GM23338 (cell line): ENCODE data around the gene FNDC7. TPM values are rescaled to one million over a fixed set of nuclear protein-coding genes. Genes with fewer than 3 reads are reported as not detected.

Source experiments
- ATAC-seq: fragments of 200-7000 bp; cut with Tn5 transposase; 3 replicates; pipeline ENCODE4 v1.9.1; 2020
- DNase-seq: peaks from one replicate; pipeline ENCODE4 v3.0.0-alpha.2; 2015; ENCODE audit warnings: low spot score
- H2AFZ ChIP-seq: fragments of 200-600 bp; sonication (generic); 2 replicates; pipeline ENCODE4 v1.8.0; 2016; ENCODE audit warnings: antibody characterized with exemption, mild to moderate bottlenecking, moderate library complexity
- H3F3A ChIP-seq: fragments of 200-600 bp; sonication (generic); replicated peaks from 2 replicates; pipeline ENCODE4 v1.8.0; 2017; ENCODE audit warnings: antibody characterized with exemption, mixed run types, low read depth
- H3K27ac ChIP-seq: fragments of 200-600 bp; sonication (generic); 2 replicates; pipeline ENCODE4 v1.6.1; 2016; ENCODE audit warnings: low read depth
- H3K27me3 ChIP-seq: fragments of 200-600 bp; sonication (generic); 2 replicates; pipeline ENCODE4 v1.8.0; 2016; ENCODE audit warnings: mild to moderate bottlenecking, mixed run types, moderate library complexity; ENCODE audit not compliant: insufficient read depth
- H3K36me3 ChIP-seq: fragments of 200-600 bp; sonication (generic); 2 replicates; pipeline ENCODE4 v1.8.0; 2016; ENCODE audit warnings: mild to moderate bottlenecking; ENCODE audit not compliant: insufficient read depth
- H3K4me1 ChIP-seq: fragments of 200-600 bp; sonication (generic); 2 replicates; pipeline ENCODE4 v1.8.0; 2016; ENCODE audit warnings: mild to moderate bottlenecking, moderate library complexity; ENCODE audit not compliant: insufficient read depth
- H3K4me2 ChIP-seq: fragments of 200-600 bp; sonication (generic); 2 replicates; pipeline ENCODE4 v1.7.1; 2017; ENCODE audit warnings: mixed run types
- H3K4me3 ChIP-seq: fragments of 200-600 bp; sonication (generic); 2 replicates; pipeline ENCODE4 v1.6.1; 2016; ENCODE audit warnings: mixed run types
- H3K79me2 ChIP-seq: fragments of 200-600 bp; sonication (generic); replicated peaks from 2 replicates; pipeline ENCODE4 v1.8.0; 2017; ENCODE audit warnings: mild to moderate bottlenecking; ENCODE audit not compliant: insufficient read depth
- H3K9me2 ChIP-seq: fragments of 200-600 bp; sonication (generic); 2 replicates; pipeline ENCODE4 v1.8.0; 2017; ENCODE audit not compliant: insufficient read depth
- H4K20me1 ChIP-seq: fragments of 200-600 bp; sonication (generic); replicated peaks from 2 replicates; pipeline ENCODE4 v1.8.0; 2017; ENCODE audit warnings: mild to moderate bottlenecking; ENCODE audit not compliant: insufficient read depth
- H3K27ac Mint-ChIP-seq: 2 replicates; pipeline ENCODE4 v1.8.0; 2020; ENCODE audit warnings: inconsistent platforms, mild to moderate bottlenecking, moderate library complexity, mixed read lengths
- H3K27me3 Mint-ChIP-seq: 3 replicates; pipeline ENCODE4 v1.8.0; 2022; ENCODE audit warnings: low read depth, mild to moderate bottlenecking, moderate library complexity, mixed read lengths, inconsistent platforms; ENCODE audit not compliant: insufficient read depth, poor library complexity
- H3K36me3 Mint-ChIP-seq: 3 replicates; pipeline ENCODE4 v1.8.0; 2021; ENCODE audit warnings: low read depth, mild to moderate bottlenecking, inconsistent platforms, moderate library complexity, mixed read lengths
- H3K4me1 Mint-ChIP-seq: 3 replicates; pipeline ENCODE4 v1.8.0; 2020; ENCODE audit warnings: mild to moderate bottlenecking, inconsistent platforms, mixed read lengths
- H3K4me3 Mint-ChIP-seq: 3 replicates; pipeline ENCODE4 v1.8.0; 2021; ENCODE audit warnings: moderate library complexity, mild to moderate bottlenecking, inconsistent platforms, mixed read lengths
- H3K9me3 Mint-ChIP-seq: 3 replicates; pipeline ENCODE4 v1.8.0; 2020; ENCODE audit warnings: moderate library complexity, mild to moderate bottlenecking, inconsistent platforms, mixed read lengths
- CREB1 ChIP-seq: fragments of 250-450 bp; sonication (Bioruptor Pico); IDR thresholded peaks from 2 replicates; pipeline ENCODE4 v1.5.0; 2020; ENCODE audit warnings: low read depth, mild to moderate bottlenecking, moderate library complexity
- CTCF ChIP-seq, 2 experiments: fragments of 200-600 bp in 1 of 2; sonication (generic) in 1 of 2; conservative IDR thresholded peaks; 2 replicates each; pipeline versions ENCODE4 v1.5.1 to v1.6.1; 2016 to 2017; ENCODE audit warnings: antibody characterized with exemption in 2 of 2, low read depth in 2 of 2, mild to moderate bottlenecking in 2 of 2, moderate library complexity in 1 of 2
- ETS1 ChIP-seq: IDR thresholded peaks from 2 replicates; pipeline ENCODE4 v1.6.1; 2016; ENCODE audit warnings: antibody characterized with exemption
- EZH2 ChIP-seq: fragments of 200-600 bp; sonication (generic); IDR thresholded peaks from one replicate; pipeline ENCODE4 v1.8.0; 2017; ENCODE audit warnings: antibody characterized with exemption, mild to moderate bottlenecking, low read depth; ENCODE audit not compliant: unreplicated experiment
- JUNB ChIP-seq: IDR thresholded peaks from one replicate; pipeline ENCODE4 v1.6.1; 2016; ENCODE audit warnings: antibody characterized with exemption; ENCODE audit not compliant: unreplicated experiment
- NANOG ChIP-seq: IDR thresholded peaks from 2 replicates; pipeline ENCODE4 v1.6.1; 2016; ENCODE audit warnings: antibody characterized with exemption, borderline replicate concordance
- POLR2AphosphoS5 ChIP-seq: IDR thresholded peaks from 2 replicates; pipeline ENCODE4 v1.6.1; 2016; ENCODE audit warnings: antibody characterized with exemption, low read depth
- REST ChIP-seq: IDR thresholded peaks from one replicate; pipeline ENCODE4 v1.6.1; 2018; ENCODE audit warnings: antibody characterized with exemption; ENCODE audit not compliant: unreplicated experiment
- STAT1 ChIP-seq: IDR thresholded peaks from one replicate; pipeline ENCODE4 v1.6.1; 2016; ENCODE audit warnings: antibody characterized with exemption; ENCODE audit not compliant: unreplicated experiment
- ZNF114 ChIP-seq: fragments of 250-450 bp; sonication (Bioruptor Pico); IDR thresholded peaks from 2 replicates; pipeline ENCODE4 v1.5.0; 2020; ENCODE audit warnings: mild to moderate bottlenecking, moderate library complexity
- ZNF331 ChIP-seq: fragments of 250-450 bp; sonication (Bioruptor Pico); IDR thresholded peaks from 2 replicates; pipeline ENCODE4 v1.5.0; 2020; ENCODE audit warnings: low read depth, mild to moderate bottlenecking, moderate library complexity
- ZNF462 ChIP-seq: fragments of 250-450 bp; sonication (Bioruptor Pico); IDR thresholded peaks from 2 replicates; pipeline ENCODE4 v1.5.0; 2020; ENCODE audit warnings: mild to moderate bottlenecking, moderate library complexity
- polyA plus RNA-seq: library from polyadenylated mRNA; unstranded; fragments of >200 nt; fragmentation: Nextera tagmentation; extraction: Ambion mirVana; gene quantifications from 2 replicates; pipeline ENCODE4 v1.2.1, GENCODE V29; 2016
- total RNA-seq: library from RNA; depleted of rRNA; stranded (reverse); fragments of >200 nt; shearing (Covaris generic); gene quantifications from 2 replicates; pipeline ENCODE4 v1.2.3, GENCODE V29; 2014

The FNDC7 gene
- total and polyA plus RNA-seq, 2 experiments from 2014 or later, result 0.06 to 0.28 TPM

- H3K27me3 ChIP-seq, result no peaks in the 10 kb centered on the region
- ATAC-seq (no peak), DNase-seq (no peak)
- no peak overlapping the region for H2AFZ ChIP-seq
- Mint-ChIP-seq H3K4me3 (no peak overlapping the region), H3K4me1 (no peaks in the 10 kb centered on the region; the same call in 2 of the 3 replicates), H3K27ac (no peak overlapping the region), H3K36me3 (peaks cover 88% of the 10 kb centered on the region), H3K9me3 (peaks cover 43% of the 10 kb centered on the region), H3K27me3 (peaks cover 2% of the 10 kb centered on the region)
- no peak overlapping the region for H3K27ac ChIP-seq
- H4K20me1 ChIP-seq, result no peaks in the 10 kb centered on the region
- no peaks in the 10 kb centered on the region for H3K79me2 ChIP-seq
- no peak overlapping the region for H3K4me2 ChIP-seq
- no peak for TF ChIP-seq JUNB
- no peak for TF ChIP-seq CTCF (conservative IDR thresholded peaks at IDR 0.05; ENCODE audit: low read depth in 2 of 2)
- TF ChIP-seq CREB1 (CRISPR knock-in tag), result no peak
- TF ChIP-seq NANOG, result no peak
- TF ChIP-seq ZNF462 (CRISPR knock-in tag), result no peak
- no peak for TF ChIP-seq ZNF331
- TF ChIP-seq ZNF114 (CRISPR knock-in tag), result no peak
- no peak for TF ChIP-seq POLR2AphosphoS5
- TF ChIP-seq REST, result no peak
- no peak for TF ChIP-seq ETS1
- no peak for TF ChIP-seq STAT1
- no peak for TF ChIP-seq EZH2
- no peaks in the 10 kb centered on the region for H3K4me1 ChIP-seq
- no peaks in the 10 kb centered on the region for H3F3A ChIP-seq
- no peaks in the 10 kb centered on the region for H3K9me2 ChIP-seq
- H3K36me3 ChIP-seq, result peaks cover 28% of the 10 kb centered on the region
- no peak overlapping the region for H3K4me3 ChIP-seq
Observed at GRCh38 chr1:108785880-108786279, 73.2 kb downstream of the FNDC7 start.
